A673 (cell line): Measurements from ENCODE around the gene COL1A1. TPM values are rescaled to one million over a fixed set of nuclear protein-coding genes. Genes with fewer than 3 reads are reported as not detected.

Experiments
- BruUV-seq: library from RNA; stranded (reverse); fragments of 400-500 nt; replicated peaks from 2 replicates; lab custom pipeline; 2021; lab: Mats Ljungman, UMichigan
- CTCF ChIA-PET: fragments of 300-600 bp; sonication (Branson Sonifier 250); formaldehyde crosslinking; loops from one replicate; lab custom pipeline; 2022; ENCODE audit warnings: antibody characterized with exemption; lab: Charles Lee
- POLR2A ChIA-PET: fragments of 300-600 bp; sonication (Branson Sonifier 250); formaldehyde crosslinking; loops from one replicate; lab custom pipeline; 2022; ENCODE audit warnings: antibody characterized with exemption; ENCODE audit not compliant: low non-redundant PET; lab: Charles Lee
- DNase-seq: peaks from one replicate; pipeline ENCODE4 v3.0.0-alpha.2; 2015; ENCODE audit warnings: low spot score
- H3K27ac ChIP-seq: fragments of 200-600 bp; sonication (generic); 2 replicates; pipeline ENCODE4 v1.5.1; 2016; ENCODE audit warnings: mixed run types, low read depth, mild to moderate bottlenecking, mixed read lengths, antibody characterized with exemption, low read length; ENCODE audit not compliant: poor library complexity, severe bottlenecking
- H3K27me3 ChIP-seq: fragments of 200-600 bp; sonication (generic); replicated peaks from 2 replicates; pipeline ENCODE4 v1.6.1; 2017; ENCODE audit warnings: mixed run types, low read depth, mild to moderate bottlenecking, mixed read lengths, antibody characterized with exemption, low read length; ENCODE audit not compliant: insufficient read depth, poor library complexity
- H3K36me3 ChIP-seq: fragments of 200-600 bp; sonication (generic); 2 replicates; pipeline ENCODE4 v1.6.1; 2016; ENCODE audit warnings: mixed run types, mild to moderate bottlenecking, mixed read lengths, antibody characterized with exemption, low read length; ENCODE audit not compliant: insufficient read depth, poor library complexity, severe bottlenecking
- H3K4me1 ChIP-seq: fragments of 200-600 bp; sonication (generic); 2 replicates; pipeline ENCODE4 v1.6.1; 2017; ENCODE audit warnings: mixed run types, mild to moderate bottlenecking, mixed read lengths, antibody characterized with exemption, low read length; ENCODE audit not compliant: insufficient read depth, poor library complexity, severe bottlenecking
- H3K4me3 ChIP-seq: fragments of 200-600 bp; sonication (generic); 2 replicates; pipeline ENCODE4 v1.5.1; 2016; ENCODE audit warnings: low read depth, mixed run types, mild to moderate bottlenecking, mixed read lengths, low read length; ENCODE audit not compliant: poor library complexity, severe bottlenecking
- H3K9me3 ChIP-seq: fragments of 200-600 bp; sonication (generic); 2 replicates; pipeline ENCODE4 v1.6.1; 2016; ENCODE audit warnings: mixed run types, low read depth, mild to moderate bottlenecking, mixed read lengths, antibody characterized with exemption, low read length; ENCODE audit not compliant: poor library complexity, severe bottlenecking
- EZH2 ChIP-seq: fragments of 200-600 bp; sonication (generic); IDR thresholded peaks from 2 replicates; pipeline ENCODE4 v1.6.1; 2017; ENCODE audit warnings: borderline replicate concordance, low read depth, mild to moderate bottlenecking, mixed read lengths, antibody characterized with exemption, low read length; ENCODE audit not compliant: poor library complexity, severe bottlenecking
- intact Hi-C: fragments of 100-400 bp; cut with micrococcal nuclease; formaldehyde crosslinking; loops from one replicate; pipeline ENCODE4 v1.10.0; 2022; ENCODE audit not compliant: unreplicated experiment
- total RNA-seq: library from RNA; stranded (reverse); gene quantifications from 2 replicates; pipeline ENCODE4 v1.2.3, GENCODE V29; 2021
- TF ChIP-seq, protein P1 (sequence below): fragments of 300-800, 200-600 bp; sonication (generic); conservative IDR thresholded peaks from 2 replicates; pipeline ENCODE4 v1.5.1; 2017; ENCODE audit warnings: low read depth, mild to moderate bottlenecking, antibody characterized with exemption, low read length, moderate library complexity, mixed read lengths

Gene COL1A1
- total RNA-seq, 1 experiment from 2014 or later: 24.6 TPM

DNA sequence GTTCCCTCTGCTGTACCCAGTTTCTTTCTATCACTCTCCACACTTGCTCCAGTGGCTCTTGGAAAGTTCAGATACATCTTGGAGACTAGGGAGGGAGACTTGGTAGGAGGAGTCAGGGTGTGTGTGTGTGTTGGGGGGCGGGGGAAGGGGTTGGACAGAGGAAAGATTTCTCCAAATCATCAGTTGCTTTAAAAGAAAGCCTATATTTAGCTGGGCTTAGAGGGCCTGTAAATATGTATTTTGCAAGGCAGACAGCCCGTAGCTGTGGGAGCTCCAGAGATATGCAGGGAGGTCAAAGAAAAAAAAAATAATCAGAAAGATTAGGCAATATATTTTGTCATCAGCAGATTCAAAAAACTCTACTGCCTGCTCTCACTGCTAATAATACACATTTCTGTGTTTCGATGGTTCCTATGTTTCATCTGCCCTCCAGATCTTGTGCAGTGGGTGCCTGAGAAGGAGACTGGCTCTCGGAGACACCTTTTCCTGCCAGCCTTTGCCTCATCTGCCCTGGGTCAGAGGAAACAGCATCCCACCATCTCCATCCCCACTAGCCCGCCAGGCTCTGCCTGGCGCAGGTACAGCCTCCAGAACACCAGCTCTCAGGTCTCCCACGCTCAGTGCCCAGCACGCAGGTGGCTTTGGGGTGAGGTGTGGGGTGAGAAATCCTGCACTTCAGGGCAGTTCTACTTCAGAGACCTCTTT lies 46.2 kb downstream of the COL1A1 start:
- ChIA-PET POLR2A (no interaction called here), CTCF (no interaction called here)
- no peak overlapping the region for H3K4me3 ChIP-seq
- no peaks in the 10 kb centered on the region for H3K27me3 ChIP-seq
- no TSS peak for BruUV-seq
- peaks cover 18% of the 10 kb centered on the region for H3K4me1 ChIP-seq
- no peak for DNase-seq
- H3K9me3 ChIP-seq: no peaks in the 10 kb centered on the region
- H3K36me3 ChIP-seq: no peaks in the 10 kb centered on the region
- intact Hi-C loops: no loop called here
- TF ChIP-seq, protein P1, sequence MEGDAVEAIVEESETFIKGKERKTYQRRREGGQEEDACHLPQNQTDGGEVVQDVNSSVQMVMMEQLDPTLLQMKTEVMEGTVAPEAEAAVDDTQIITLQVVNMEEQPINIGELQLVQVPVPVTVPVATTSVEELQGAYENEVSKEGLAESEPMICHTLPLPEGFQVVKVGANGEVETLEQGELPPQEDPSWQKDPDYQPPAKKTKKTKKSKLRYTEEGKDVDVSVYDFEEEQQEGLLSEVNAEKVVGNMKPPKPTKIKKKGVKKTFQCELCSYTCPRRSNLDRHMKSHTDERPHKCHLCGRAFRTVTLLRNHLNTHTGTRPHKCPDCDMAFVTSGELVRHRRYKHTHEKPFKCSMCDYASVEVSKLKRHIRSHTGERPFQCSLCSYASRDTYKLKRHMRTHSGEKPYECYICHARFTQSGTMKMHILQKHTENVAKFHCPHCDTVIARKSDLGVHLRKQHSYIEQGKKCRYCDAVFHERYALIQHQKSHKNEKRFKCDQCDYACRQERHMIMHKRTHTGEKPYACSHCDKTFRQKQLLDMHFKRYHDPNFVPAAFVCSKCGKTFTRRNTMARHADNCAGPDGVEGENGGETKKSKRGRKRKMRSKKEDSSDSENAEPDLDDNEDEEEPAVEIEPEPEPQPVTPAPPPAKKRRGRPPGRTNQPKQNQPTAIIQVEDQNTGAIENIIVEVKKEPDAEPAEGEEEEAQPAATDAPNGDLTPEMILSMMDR: no peak
- no peak for TF ChIP-seq EZH2
- no peak overlapping the region for H3K27ac ChIP-seq

DNA sequence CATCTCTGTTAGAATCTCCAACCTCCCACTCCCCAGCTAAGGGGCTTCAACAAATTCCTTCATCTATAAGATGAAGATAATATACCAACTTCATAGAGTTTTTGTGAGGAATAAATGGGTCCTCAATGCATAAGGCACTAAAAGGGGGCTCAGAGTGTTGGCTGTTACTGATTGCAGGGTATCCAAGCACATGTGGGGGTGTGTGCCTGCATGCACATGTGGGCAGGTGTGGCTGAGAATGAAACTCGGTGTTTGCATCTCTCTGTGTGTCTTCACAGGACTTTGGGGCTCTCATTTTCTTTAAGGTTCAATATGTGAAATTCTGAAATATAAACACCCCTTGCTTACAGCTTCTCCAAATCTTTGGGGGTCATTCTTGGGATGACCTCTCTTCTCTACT lies 46.8 kb downstream of the COL1A1 start:
- peaks cover 18% of the 10 kb centered on the region for H3K4me1 ChIP-seq
- H3K27me3 ChIP-seq: no peaks in the 10 kb centered on the region
- no peak overlapping the region for H3K4me3 ChIP-seq
- no peak overlapping the region for H3K27ac ChIP-seq
- TF ChIP-seq EZH2: no peak
- TF ChIP-seq, protein P1: no peak
- ChIA-PET CTCF (no interaction called here), POLR2A (interaction anchor here (0.6 kb wide), 1 partner anchor 1172 kb away, joined by 10 read pairs; no protein-coding TSS in a partner anchor)
- H3K36me3 ChIP-seq: no peaks in the 10 kb centered on the region
- intact Hi-C loops: no loop called here
- BruUV-seq: no TSS peak
- DNase-seq: no peak
- H3K9me3 ChIP-seq: no peaks in the 10 kb centered on the region

DNA sequence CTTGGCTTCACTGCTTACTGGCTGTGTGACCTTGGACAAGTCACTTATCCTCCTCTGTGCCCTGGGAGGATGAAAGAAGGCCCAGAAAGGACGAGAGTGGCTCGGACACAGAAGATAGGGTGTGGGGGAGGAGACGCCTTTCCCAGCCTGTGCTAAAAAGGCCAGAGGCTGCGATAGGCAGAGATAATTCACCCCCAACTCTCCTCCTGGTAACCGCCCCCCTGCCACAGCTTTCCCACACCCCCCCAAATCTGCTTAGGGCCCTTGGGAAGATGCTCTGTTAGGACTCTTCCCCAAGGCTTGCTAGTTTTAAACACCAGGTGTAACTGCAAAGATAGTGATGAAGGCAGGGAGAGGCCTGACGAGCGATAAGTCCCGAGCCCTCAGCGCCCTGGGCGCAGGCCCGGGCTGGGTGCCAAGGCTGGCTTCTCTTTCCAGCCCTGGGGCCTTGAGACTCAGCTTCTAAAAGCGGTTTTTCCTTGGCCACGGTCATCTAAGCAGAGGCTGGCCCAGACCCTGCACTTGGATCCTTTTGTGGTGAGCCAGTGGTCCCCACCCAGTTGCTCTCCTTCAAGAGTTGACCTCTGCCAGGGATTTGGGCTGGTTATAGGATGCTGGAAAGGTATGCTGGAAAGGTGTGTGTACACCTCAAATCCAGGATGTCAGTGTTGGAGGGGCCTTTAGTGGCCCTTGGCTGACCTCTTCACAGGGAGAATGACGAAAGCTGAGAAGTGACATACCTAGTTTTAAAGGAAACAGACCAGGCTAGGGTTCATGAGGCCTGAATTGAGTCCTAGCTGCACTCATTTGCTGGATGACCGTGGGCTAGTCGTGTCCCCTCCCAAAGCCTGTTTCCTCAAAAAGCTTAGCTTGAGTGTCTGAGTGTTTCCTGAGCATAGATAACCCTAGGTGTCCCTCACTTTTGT lies 47.5 kb downstream of the COL1A1 start:
- Histone ChIP-seq H3K9me3 (no peaks in the 10 kb centered on the region), H3K36me3 (no peaks in the 10 kb centered on the region), H3K4me3 (no peak overlapping the region), H3K27ac (no peak overlapping the region), H3K4me1 (peaks cover 18% of the 10 kb centered on the region), H3K27me3 (no peaks in the 10 kb centered on the region)
- CTCF ChIA-PET: interaction anchor here (0.7 kb wide), 1 partner anchor 23 kb away, joined by 3 read pairs; no protein-coding TSS in a partner anchor
- intact Hi-C loops: no loop called here
- POLR2A ChIA-PET: interaction anchor here (0.6 kb wide), 1 partner anchor 1171 kb away, joined by 10 read pairs; no protein-coding TSS in a partner anchor
- TF ChIP-seq EZH2: no peak
- TF ChIP-seq, protein P1: no peak
- no TSS peak for BruUV-seq
- DNase-seq: no peak
